HCT116 (cell line): ENCODE results near the gene GNG7. TPM values are rescaled to one million over a fixed set of nuclear protein-coding genes. Genes with fewer than 3 reads are reported as not detected.

Experiments
- ATAC-seq: fragments of 200-7000 bp; cut with Tn5 transposase; 2 replicates; pipeline ENCODE4 v1.9.1; 2020; ENCODE audit warnings: mild to moderate bottlenecking, moderate library complexity
- BruUV-seq: library from RNA; stranded (reverse); fragments of 400-500 nt; replicated peaks from 2 replicates; lab custom pipeline; 2021; lab: Mats Ljungman, UMichigan
- CTCF ChIA-PET: fragments of 300-600 bp; sonication (Branson Sonifier 250); formaldehyde crosslinking; loops from one replicate; lab custom pipeline; 2021; ENCODE audit warnings: antibody characterized with exemption; lab: Charles Lee
- POLR2A ChIA-PET: fragments of 300-600, 350-600 bp; sonication (Branson Sonifier 250); formaldehyde crosslinking; loops from one replicate; lab custom pipeline; 2021; ENCODE audit warnings: antibody characterized with exemption; lab: Charles Lee
- RAD21 ChIA-PET, 2 experiments: fragments of 300-600 bp; sonication (Branson Sonifier 250); formaldehyde crosslinking; loops; one replicate each; lab custom pipeline; 2023; ENCODE audit warnings: low total read pairs in 2 of 2; ENCODE audit not compliant: uncharacterized antibody in 2 of 2, unreplicated experiment in 2 of 2, low non-redundant PET in 1 of 2; lab: Charles Lee
- DNase-seq: peaks from one replicate; pipeline ENCODE4 v3.0.0-alpha.2; 2010; ENCODE audit warnings: low read depth, low spot score
- H2AFZ ChIP-seq: fragments of 200-600 bp; shearing (Covaris generic), sonication (generic); 2 replicates; pipeline ENCODE4 v1.6.1; 2017; ENCODE audit warnings: low read depth, mixed run types, mixed read lengths, antibody characterized with exemption, low read length; ENCODE audit not compliant: poor library complexity, severe bottlenecking
- H3K27ac ChIP-seq: 2 replicates; pipeline ENCODE4 v1.5.1; 2012; ENCODE audit warnings: low read depth, low read length
- H3K27me3 ChIP-seq: fragments of 200-600 bp; sonication (generic); 2 replicates; pipeline ENCODE4 v1.6.1; 2016; ENCODE audit warnings: mixed run types, low read length, mixed read lengths; ENCODE audit not compliant: insufficient read depth
- H3K36me3 ChIP-seq, 2 experiments: fragments of 200-500 bp in 1 of 2; fragments of 200-600 bp in 1 of 2; sonication (Bioruptor generic) in 1 of 2; sonication (generic) in 1 of 2; 2 replicates each; pipeline versions ENCODE4 v1.5.1 to v1.6.1; 2014 to 2016; ENCODE audit warnings: low read length in 2 of 2, inconsistent platforms in 1 of 2, mixed read lengths in 1 of 2, mixed run types in 1 of 2; ENCODE audit not compliant: insufficient read depth in 2 of 2, control insufficient read depth in 1 of 2
- H3K4me1 ChIP-seq, 2 experiments: fragments of 200-600 bp in 1 of 2; sonication (generic) in 1 of 2; 2 replicates each; pipeline versions ENCODE4 v1.5.1 to v1.6.1; 2012 to 2017; ENCODE audit warnings: low read length in 2 of 2, inconsistent platforms in 1 of 2, mild to moderate bottlenecking in 1 of 2, mixed read lengths in 1 of 2, mixed run types in 1 of 2, moderate library complexity in 1 of 2; ENCODE audit not compliant: insufficient read depth in 2 of 2, control insufficient read depth in 1 of 2
- H3K4me2 ChIP-seq: fragments of 200-600 bp; sonication (generic); 2 replicates; pipeline ENCODE4 v1.6.1; 2017; ENCODE audit warnings: mixed run types, low read length, mixed read lengths
- H3K4me3 ChIP-seq, 2 experiments: fragments of 200-600 bp in 1 of 2; sonication (generic) in 1 of 2; replicated peaks in 1 of 2; 2 replicates each; pipeline ENCODE4 v1.5.1; 2011 to 2016; ENCODE audit warnings: low read length in 2 of 2, control low read depth in 1 of 2, low read depth in 1 of 2, mild to moderate bottlenecking in 1 of 2, mixed read lengths in 1 of 2, mixed run types in 1 of 2
- H3K79me2 ChIP-seq: fragments of 200-600 bp; sonication (generic); 2 replicates; pipeline ENCODE4 v1.6.1; 2017; ENCODE audit warnings: mild to moderate bottlenecking, mixed run types, low read length, moderate library complexity, mixed read lengths; ENCODE audit not compliant: insufficient read depth
- H3K9ac ChIP-seq: fragments of 200-600 bp; sonication (generic); 2 replicates; pipeline ENCODE4 v1.6.1; 2016; ENCODE audit warnings: low read length, mixed read lengths
- H3K9me2 ChIP-seq: fragments of 200-600 bp; sonication (generic), shearing (Covaris generic); 2 replicates; pipeline ENCODE4 v1.6.1; 2017; ENCODE audit warnings: mixed run types, mild to moderate bottlenecking, moderate library complexity; ENCODE audit not compliant: insufficient read depth
- H3K9me3 ChIP-seq, 2 experiments: fragments of 200-500 bp in 1 of 2; fragments of 200-600 bp in 1 of 2; sonication (Bioruptor generic) in 1 of 2; sonication (generic) in 1 of 2; 2 replicates each; pipeline ENCODE4 v1.6.1; 2014 to 2017; ENCODE audit warnings: low read length in 2 of 2, mixed read lengths in 2 of 2, inconsistent platforms in 1 of 2, low read depth in 1 of 2, mild to moderate bottlenecking in 1 of 2, mixed run types in 1 of 2, moderate library complexity in 1 of 2; ENCODE audit not compliant: control insufficient read depth in 1 of 2, insufficient read depth in 1 of 2
- H4K20me1 ChIP-seq: fragments of 200-600 bp; sonication (generic), shearing (Covaris generic); 2 replicates; pipeline ENCODE4 v1.6.1; 2017; ENCODE audit warnings: mixed run types, mild to moderate bottlenecking, moderate library complexity; ENCODE audit not compliant: insufficient read depth
- ATF3 ChIP-seq: IDR thresholded peaks from 2 replicates; pipeline ENCODE4 v1.6.1; 2012
- CBX3 ChIP-seq: IDR thresholded peaks from 2 replicates; pipeline ENCODE4 v1.6.1; 2012; ENCODE audit warnings: low read depth
- CEBPB ChIP-seq: IDR thresholded peaks from 2 replicates; pipeline ENCODE4 v1.6.1; 2012; ENCODE audit warnings: low read depth
- CTCF ChIP-seq, 3 experiments: fragments of 200-600 bp in 1 of 3; sonication (generic) in 1 of 3; IDR thresholded peaks in 2 of 3; conservative IDR thresholded peaks in 1 of 3; 2 replicates each; pipeline ENCODE4 v1.5.1; 2012 to 2017; ENCODE audit warnings: low read depth in 2 of 3, low read length in 2 of 3, antibody characterized with exemption in 1 of 3, borderline replicate concordance in 1 of 3, control low read depth in 1 of 3, mild to moderate bottlenecking in 1 of 3, mixed read lengths in 1 of 3, mixed run types in 1 of 3, moderate library complexity in 1 of 3; ENCODE audit not compliant: insufficient read depth in 1 of 3
- ELF1 ChIP-seq: IDR thresholded peaks from 2 replicates; pipeline ENCODE4 v1.6.1; 2012; ENCODE audit warnings: low read depth, borderline replicate concordance
- EZH2phosphoT487 ChIP-seq: fragments of 200-600 bp; IDR thresholded peaks from 2 replicates; pipeline ENCODE4 v1.6.1; 2018; ENCODE audit warnings: antibody characterized with exemption, borderline replicate concordance
- FOSL1 ChIP-seq: IDR thresholded peaks from 2 replicates; pipeline ENCODE4 v1.6.1; 2012; ENCODE audit warnings: low read depth
- JUND ChIP-seq: IDR thresholded peaks from 2 replicates; pipeline ENCODE4 v1.6.1; 2012
- POLR2A ChIP-seq: IDR thresholded peaks from 2 replicates; pipeline ENCODE4 v1.7.0; 2011; ENCODE audit warnings: borderline replicate concordance; ENCODE audit not compliant: insufficient read depth, insufficient read length; ENCODE audit errors: extremely low read depth
- POLR2AphosphoS5 ChIP-seq: IDR thresholded peaks from 2 replicates; pipeline ENCODE4 v1.6.1; 2011; ENCODE audit warnings: mild to moderate bottlenecking, low read depth, low read length, moderate library complexity
- RAD21 ChIP-seq: IDR thresholded peaks from 2 replicates; pipeline ENCODE4 v1.6.1; 2012; ENCODE audit warnings: low read depth, mild to moderate bottlenecking
- SIN3A ChIP-seq: IDR thresholded peaks from 2 replicates; pipeline ENCODE4 v1.6.1; 2012; ENCODE audit warnings: low read depth
- SRF ChIP-seq: IDR thresholded peaks from 2 replicates; pipeline ENCODE4 v1.6.1; 2012; ENCODE audit warnings: low read depth
- TCF7L2 ChIP-seq: IDR thresholded peaks from 2 replicates; pipeline ENCODE4 v1.7.0; 2011; ENCODE audit warnings: borderline replicate concordance, inconsistent platforms; ENCODE audit not compliant: insufficient read depth, insufficient read length; ENCODE audit errors: extremely low read depth
- YY1 ChIP-seq: IDR thresholded peaks from 2 replicates; pipeline ENCODE4 v1.6.1; 2011; ENCODE audit warnings: low read length, low read depth, moderate library complexity, mild to moderate bottlenecking; ENCODE audit not compliant: insufficient replicate concordance; ENCODE audit errors: extremely low read depth
- ZNF274 ChIP-seq: fragments of 200-500 bp; sonication (Bioruptor generic); IDR thresholded peaks from 2 replicates; pipeline ENCODE4 v1.6.1; 2014; ENCODE audit warnings: mild to moderate bottlenecking, low read depth, low read length, inconsistent platforms
- intact Hi-C: fragments of 100-400 bp; cut with micrococcal nuclease; formaldehyde crosslinking; loops from 2 replicates; pipeline ENCODE4 v1.10.0; 2022
- total RNA-seq: library from RNA; stranded (reverse); gene quantifications from one replicate; pipeline ENCODE4 v1.2.1, GENCODE V29; 2021; ENCODE audit not compliant: unreplicated experiment

The GNG7 gene
- total RNA-seq, 1 experiment from 2014 or later, result 11.3 TPM

- CTCF ChIA-PET, result no interaction called here
- Histone ChIP-seq H3K36me3 (no peaks in the 10 kb centered on the region), H3K27ac (no peak overlapping the region)
- BruUV-seq, result no TSS peak
- intact Hi-C loops, result no loop called here
- no peak for TF ChIP-seq FOSL1
- no peak for TF ChIP-seq ELF1
- TF ChIP-seq TCF7L2, result no peak
- TF ChIP-seq JUND, result no peak
- no peak for TF ChIP-seq POLR2A
- no peak for TF ChIP-seq SIN3A
- TF ChIP-seq CEBPB, result no peak
- no peak for TF ChIP-seq EZH2phosphoT487
- no peak for TF ChIP-seq CBX3
- TF ChIP-seq, all 23 proteins: peak for 0
- ChIA-PET POLR2A (no interaction called here), RAD21 (no interaction called here)
- Histone ChIP-seq H3K4me1 (no peaks in the 10 kb centered on the region), H3K9ac (no peak overlapping the region), H3K4me2 (no peak overlapping the region), H2AFZ (no peak overlapping the region), H3K9me2 (no peaks in the 10 kb centered on the region), H3K27me3 (no peaks in the 10 kb centered on the region), H3K9me3 (no peaks in the 10 kb centered on the region), H3K79me2 (no peaks in the 10 kb centered on the region), H4K20me1 (no peaks in the 10 kb centered on the region), H3K4me3 (no peak overlapping the region)
- DNase-seq (no peak), ATAC-seq (no peak)
These were observed 8.3 kb downstream of the GNG7 start for GRCh38 chr19:2694196-2694595.

- Histone ChIP-seq H3K4me2 (no peak overlapping the region), H3K79me2 (no peaks in the 10 kb centered on the region), H4K20me1 (no peaks in the 10 kb centered on the region), H3K4me1 (no peaks in the 10 kb centered on the region), H3K9me3 (no peaks in the 10 kb centered on the region), H3K27me3 (no peaks in the 10 kb centered on the region), H3K9me2 (no peaks in the 10 kb centered on the region), H2AFZ (no peak overlapping the region), H3K9ac (no peak overlapping the region), H3K4me3 (no peak overlapping the region), H3K27ac (no peak overlapping the region), H3K36me3 (no peaks in the 10 kb centered on the region)
- TF ChIP-seq POLR2AphosphoS5 (no peak), ATF3 (no peak), CTCF (IDR thresholded peaks at IDR 0.05 in 2 of 3, conservative IDR thresholded peaks at IDR 0.05 in 1 of 3; ENCODE audit: borderline replicate concordance in 1 of 3, insufficient read depth in 1 of 3, low read depth in 2 of 3, low read length in 2 of 3) (no peak), SRF (no peak), CEBPB (no peak), CBX3 (no peak), YY1 (no peak), ZNF274 (no peak), POLR2A (no peak), RAD21 (no peak)
- ATAC-seq (no peak), DNase-seq (no peak)
- ChIA-PET POLR2A (no interaction called here), CTCF (interaction anchor here (0.6 kb wide), 1 partner anchor 29 kb away, joined by 3 read pairs; no protein-coding TSS in a partner anchor), RAD21 (no interaction called here)
- no TSS peak for BruUV-seq
- intact Hi-C loops, result no loop called here
These were observed 8.9 kb downstream of the GNG7 start for GRCh38 chr19:2693492-2694160.
